ENCODE measurements around the gene ADAMTS9. TPM values are rescaled to one million over a fixed set of nuclear protein-coding genes. Genes with fewer than 3 reads are reported as not detected.

The ADAMTS9 gene
- total RNA-seq, 1 donor from 2014 or later: 47.7 TPM

DNA sequence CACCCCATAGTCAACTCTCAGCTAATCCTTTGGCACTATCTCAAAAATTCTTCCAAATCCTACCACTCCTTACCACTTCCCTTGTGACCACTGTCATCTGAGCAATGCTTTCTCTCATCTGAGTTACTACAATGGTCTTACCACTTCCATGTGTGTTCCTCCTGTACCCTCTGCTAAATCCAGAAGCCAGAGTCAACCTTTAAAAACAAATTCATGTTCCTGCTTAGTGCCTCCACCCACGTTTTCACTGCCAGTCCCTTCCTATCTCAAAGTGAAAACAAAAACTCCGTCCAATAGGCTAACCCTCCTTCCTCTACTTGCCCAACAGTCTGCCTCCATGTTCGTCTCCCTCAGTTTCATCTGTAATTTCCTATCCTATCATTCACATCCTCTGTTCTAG is 109.0 kb downstream of the ADAMTS9 start:
- H3K27me3 ChIP-seq: no peaks in the 10 kb centered on the region
- Mint-ChIP-seq H3K9me3 (no peaks in the 10 kb centered on the region), H3K27me3 (ENCODE audit: insufficient read depth, low read depth) (no peaks in the 10 kb centered on the region), H3K36me3 (peaks cover 22% of the 10 kb centered on the region), H3K4me3 (no peak overlapping the region), H3K4me1 (peaks cover 37% of the 10 kb centered on the region), H3K27ac (no peak overlapping the region)
- TF ChIP-seq EZH2phosphoT487 (IDR thresholded peaks at IDR 0.05): no peak
- TF ChIP-seq CTCF (IDR thresholded peaks at IDR 0.05): no peak
- TF ChIP-seq EZH2 (IDR thresholded peaks at IDR 0.05): no peak
- no peaks in the 10 kb centered on the region for H3F3A ChIP-seq (ENCODE audit: low read depth)
- DNase-seq (ENCODE audit: low spot score): no peak
- H3K4me3 ChIP-seq: no peak overlapping the region
- H3K4me1 ChIP-seq: peaks cover 7% of the 10 kb centered on the region
- H2AFZ ChIP-seq (replicated peaks): no peak overlapping the region
- no peaks in the 10 kb centered on the region for H3K9me3 ChIP-seq (ENCODE audit: low read depth)
- no peaks in the 10 kb centered on the region for H3K79me2 ChIP-seq (ENCODE audit: low read depth)
- H3K36me3 ChIP-seq: no peaks in the 10 kb centered on the region
- no peak overlapping the region for H3K9ac ChIP-seq
- no peak overlapping the region for H3K4me2 ChIP-seq
- no peaks in the 10 kb centered on the region for H4K20me1 ChIP-seq (ENCODE audit: low read depth)
- H3K27ac ChIP-seq: no peak overlapping the region

DNA sequence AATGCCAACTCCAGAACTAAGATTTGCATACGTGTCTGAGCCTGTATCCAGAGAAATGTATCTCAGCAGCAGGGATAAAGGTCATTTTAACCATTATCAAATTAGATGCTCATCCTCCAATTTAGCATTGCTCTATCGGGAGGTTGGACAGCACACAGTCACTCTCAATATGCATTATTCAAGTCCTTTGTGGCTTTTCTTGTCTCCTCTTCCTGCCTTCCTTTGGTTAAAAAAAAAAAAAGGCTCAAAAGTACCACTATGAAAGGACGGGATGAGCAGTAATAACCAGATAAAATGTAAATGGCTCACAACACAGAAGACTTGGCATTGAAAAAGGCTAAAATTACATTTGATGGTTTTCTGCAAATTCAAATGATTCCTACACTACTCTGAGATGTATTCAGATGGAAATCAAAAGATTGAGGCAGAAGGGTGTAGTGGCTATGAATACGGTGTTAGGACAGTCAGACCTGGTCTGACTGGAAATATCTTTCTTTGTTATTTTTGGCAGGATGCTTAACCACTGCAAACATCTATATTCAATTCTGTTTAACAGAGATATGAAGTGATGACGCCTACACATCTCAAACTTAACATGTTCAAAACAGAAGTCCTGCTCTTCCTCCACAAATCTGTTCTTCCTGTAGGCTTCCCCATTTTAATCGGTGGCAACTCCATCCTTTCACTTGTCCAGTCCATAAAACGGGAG is 109.6 kb downstream of the ADAMTS9 start:
- Histone ChIP-seq H3K4me2 (no peak overlapping the region), H3K4me1 (peaks cover 7% of the 10 kb centered on the region), H4K20me1 (ENCODE audit: low read depth) (no peaks in the 10 kb centered on the region), H3K27me3 (no peaks in the 10 kb centered on the region), H3K79me2 (ENCODE audit: low read depth) (no peaks in the 10 kb centered on the region), H2AFZ (replicated peaks) (no peak overlapping the region), H3K9me3 (ENCODE audit: low read depth) (no peaks in the 10 kb centered on the region), H3K27ac (no peak overlapping the region), H3F3A (ENCODE audit: low read depth) (no peaks in the 10 kb centered on the region), H3K9ac (no peak overlapping the region), H3K36me3 (no peaks in the 10 kb centered on the region), H3K4me3 (no peak overlapping the region)
- Mint-ChIP-seq H3K27me3 (ENCODE audit: insufficient read depth, low read depth) (no peaks in the 10 kb centered on the region), H3K9me3 (no peaks in the 10 kb centered on the region), H3K36me3 (peaks cover 24% of the 10 kb centered on the region), H3K4me1 (peaks cover 32% of the 10 kb centered on the region), H3K4me3 (no peak overlapping the region), H3K27ac (no peak overlapping the region)
- no peak for DNase-seq (ENCODE audit: low spot score)
- TF ChIP-seq CTCF (IDR thresholded peaks at IDR 0.05) (no peak), EZH2phosphoT487 (IDR thresholded peaks at IDR 0.05) (no peak), EZH2 (IDR thresholded peaks at IDR 0.05) (no peak)

DNA sequence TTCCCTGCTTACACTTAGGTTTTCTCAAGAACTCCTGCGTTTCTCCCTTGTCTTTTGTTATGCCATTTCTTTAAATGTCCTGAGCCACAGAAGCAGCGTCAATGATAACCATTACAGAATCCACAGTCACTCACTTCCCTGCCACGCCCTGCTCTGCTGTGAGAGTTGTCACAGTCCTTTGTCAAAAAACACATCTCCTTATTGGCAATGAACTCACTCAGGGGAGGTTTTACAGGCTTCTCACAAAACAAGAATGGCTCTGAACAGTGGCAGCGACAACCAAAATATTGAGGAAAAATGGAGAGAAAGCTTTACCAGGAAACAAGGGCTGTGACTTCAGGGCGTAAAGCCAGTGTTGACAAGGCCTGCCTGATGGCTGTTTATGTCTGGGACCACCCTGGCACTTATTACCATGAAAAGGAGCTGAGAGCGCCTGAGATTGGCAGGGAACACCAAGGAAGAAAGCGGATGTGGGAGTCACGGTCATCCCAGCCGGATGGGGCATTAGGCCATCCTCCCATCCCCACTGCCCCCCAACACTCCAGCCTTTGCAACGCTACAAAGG is 111.5 kb downstream of the ADAMTS9 start:
- Mint-ChIP-seq H3K27ac (no peak overlapping the region), H3K4me1 (peaks cover 28% of the 10 kb centered on the region), H3K4me3 (no peak overlapping the region), H3K9me3 (no peaks in the 10 kb centered on the region), H3K27me3 (ENCODE audit: insufficient read depth, low read depth) (no peaks in the 10 kb centered on the region), H3K36me3 (peaks cover 24% of the 10 kb centered on the region)
- Histone ChIP-seq H3K27ac (no peak overlapping the region), H3K4me3 (no peak overlapping the region), H4K20me1 (ENCODE audit: low read depth) (no peaks in the 10 kb centered on the region), H3K36me3 (no peaks in the 10 kb centered on the region), H3K4me1 (peaks cover 15% of the 10 kb centered on the region), H3K27me3 (no peaks in the 10 kb centered on the region), H3K79me2 (ENCODE audit: low read depth) (no peaks in the 10 kb centered on the region), H3K9ac (no peak overlapping the region), H3K9me3 (ENCODE audit: low read depth) (no peaks in the 10 kb centered on the region), H2AFZ (replicated peaks) (no peak overlapping the region), H3F3A (ENCODE audit: low read depth) (peaks cover 9% of the 10 kb centered on the region), H3K4me2 (no peak overlapping the region)
- TF ChIP-seq EZH2phosphoT487 (IDR thresholded peaks at IDR 0.05) (no peak), CTCF (IDR thresholded peaks at IDR 0.05) (no peak), EZH2 (IDR thresholded peaks at IDR 0.05) (no peak)
- DNase-seq (ENCODE audit: low spot score): no peak

All from neural progenitor cell (in vitro differentiated cells).